GM19324 (cell line): ENCODE results near the gene ITGB5.

Source experiments
- ATAC-seq: cut with Tn5 transposase; IDR thresholded peaks from one replicate; pipeline ENCODE4 v1.9.1; 2021; ENCODE audit warnings: mild to moderate bottlenecking, moderate library complexity; ENCODE audit not compliant: unreplicated experiment, low FRiP score

The ITGB5 gene

DNA sequence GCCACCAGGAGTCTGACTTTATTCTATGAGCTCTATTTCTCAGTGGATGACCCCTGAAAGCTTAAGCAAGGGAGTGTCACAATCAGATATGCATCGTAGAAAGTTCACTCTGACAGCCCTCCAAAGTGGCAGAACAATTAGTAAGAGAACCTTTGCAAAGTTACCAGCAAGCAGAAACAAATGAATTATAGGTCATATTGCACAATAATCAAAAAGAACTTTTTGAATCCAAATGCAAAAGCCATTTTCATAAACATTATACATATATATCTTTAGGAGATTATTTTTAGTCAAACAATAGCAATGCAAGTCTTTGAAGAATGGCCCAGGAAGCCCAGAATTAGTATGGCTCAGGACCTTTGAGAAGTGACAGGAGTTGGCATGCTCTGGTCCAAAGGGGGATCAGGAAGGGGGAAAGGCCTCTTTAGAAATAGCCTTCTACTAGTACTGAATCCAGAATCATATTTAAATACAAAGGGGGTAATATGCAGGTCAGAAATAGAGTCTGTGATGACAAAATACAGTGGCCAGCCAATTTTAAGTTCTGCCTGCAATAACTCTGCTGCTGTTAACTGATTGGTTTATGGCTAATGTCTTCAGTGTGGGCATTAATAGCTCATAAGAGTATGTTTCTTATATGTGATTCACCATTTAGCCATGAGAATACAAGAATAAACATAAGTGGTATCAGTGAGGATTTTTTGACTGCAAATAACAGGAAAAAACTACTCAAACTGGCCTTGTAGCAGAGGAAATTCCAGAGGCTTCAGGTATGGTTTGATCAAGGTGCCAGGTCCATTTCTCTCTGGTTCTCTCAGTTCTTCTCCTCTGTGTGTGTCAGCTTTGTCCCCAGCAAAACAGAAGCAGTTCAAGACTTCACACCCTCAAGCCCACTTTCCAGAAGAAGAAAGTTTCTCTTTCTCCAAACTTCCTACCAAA, 17.0 kb upstream of the ITGB5 start:
- no peak for ATAC-seq

GRCh38 chr3:124896824-124897526, 9.8 kb upstream of the ITGB5 start:
- no peak for ATAC-seq

DNA sequence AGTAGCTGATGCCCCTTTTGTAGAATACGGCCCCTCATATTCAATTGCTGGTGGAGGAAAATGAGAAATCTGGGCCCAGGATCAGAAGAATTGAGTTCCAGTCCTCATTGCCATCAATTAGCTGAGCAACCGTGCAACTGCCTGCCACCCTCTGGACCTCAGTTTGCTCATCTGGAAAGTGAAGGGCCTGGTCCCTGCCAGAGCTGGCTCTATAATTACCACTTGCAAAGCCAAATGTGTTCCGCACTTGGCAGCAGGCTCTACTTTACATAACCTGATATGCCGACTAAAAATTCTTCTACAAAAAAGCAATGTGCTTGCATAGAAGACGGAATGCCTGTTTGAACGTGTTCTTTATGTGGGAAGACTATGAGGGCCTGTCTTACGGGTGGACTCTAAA, 8.6 kb upstream of the ITGB5 start:
- no peak for ATAC-seq

GRCh38 chr3:124893526-124893925, 6.4 kb upstream of the ITGB5 start:
- no peak for ATAC-seq

- no peak for ATAC-seq
These were observed 3.5 kb upstream of the ITGB5 start for GRCh38 chr3:124890573-124891190.

GRCh38 chr3:124888482-124889441, 1.6 kb upstream of the ITGB5 start:
- no peak for ATAC-seq

- ATAC-seq: no peak
These were observed 750 bp upstream of the ITGB5 start for GRCh38 chr3:124887932-124888298.

DNA sequence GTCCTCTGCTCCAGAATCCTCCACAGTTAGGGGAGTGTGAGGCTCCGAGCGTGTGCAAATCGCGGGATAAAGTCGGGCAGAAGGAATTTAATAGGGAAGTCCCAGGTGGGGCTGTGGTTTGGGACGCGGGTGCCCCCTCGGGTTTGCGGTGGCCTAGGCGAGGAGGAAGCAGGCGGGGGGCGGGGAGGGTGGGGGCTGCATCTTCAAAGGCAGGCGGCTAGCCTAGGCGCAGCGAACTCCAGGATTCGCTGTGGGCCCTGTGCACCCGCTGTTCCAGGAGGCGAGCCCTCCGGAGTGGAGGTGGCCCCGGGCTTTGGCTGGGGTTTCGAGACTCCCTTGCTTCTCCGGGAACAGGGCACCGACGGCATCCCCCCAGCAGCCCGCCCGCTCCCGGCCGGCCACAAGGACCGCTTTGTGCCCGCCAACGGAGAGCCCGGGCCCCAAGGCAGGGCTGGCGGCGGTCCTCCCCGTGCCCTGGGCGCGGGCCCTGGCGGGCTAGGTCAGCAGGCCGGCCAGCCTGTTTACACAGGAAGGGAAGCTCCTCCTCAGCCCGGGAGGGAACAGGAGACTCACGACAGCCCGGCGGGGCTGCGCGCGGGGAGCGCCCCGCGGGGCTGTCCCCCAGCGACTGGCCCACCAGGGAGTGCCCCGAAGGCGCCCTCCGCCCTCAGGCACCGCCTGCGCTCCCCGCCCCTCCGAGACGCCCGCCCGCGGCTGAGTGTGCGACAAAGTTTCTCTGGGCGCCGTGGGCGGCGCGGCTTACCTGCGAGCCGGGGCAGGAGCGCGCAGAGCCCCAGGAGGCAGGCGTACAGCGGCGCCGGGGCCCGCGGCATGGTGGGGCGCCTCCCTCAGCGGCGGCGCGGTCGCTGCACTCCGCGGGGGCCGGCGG, 753 bp downstream of the ITGB5 start:
- peak; percentile 31 for ATAC-seq

DNA sequence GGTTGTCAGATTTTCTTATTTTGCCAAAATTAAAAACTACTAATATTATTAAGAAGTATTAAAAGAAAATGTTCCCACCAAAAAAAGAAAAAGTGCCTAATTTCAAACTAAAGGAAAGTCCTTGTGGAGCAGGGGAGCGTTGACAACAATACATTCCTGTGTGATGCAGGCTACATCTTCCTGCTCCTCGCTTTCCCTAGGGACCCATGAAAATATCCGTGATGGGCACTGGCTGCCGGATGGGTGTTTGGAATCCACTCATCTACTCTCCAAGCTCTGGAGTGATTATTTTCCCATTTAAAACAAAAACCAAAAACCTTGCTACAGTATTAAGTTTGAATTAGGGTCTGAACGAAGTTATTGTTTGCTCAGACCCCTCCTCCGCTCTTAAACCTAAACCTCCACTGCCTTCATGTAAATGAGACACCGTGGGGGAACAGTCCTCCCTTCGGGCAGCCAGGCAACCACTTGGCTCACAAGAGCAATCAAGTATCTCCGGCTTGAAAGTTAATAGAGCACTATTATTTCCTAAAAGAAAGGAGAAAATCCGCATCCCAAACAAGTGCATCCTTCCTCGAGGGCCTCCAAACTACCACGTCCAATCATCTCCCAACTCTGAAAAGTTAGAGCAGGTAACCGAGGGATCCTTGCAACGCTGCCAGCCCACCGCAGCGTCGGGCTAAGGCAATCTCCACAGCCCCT, 1.5 kb downstream of the ITGB5 start:
- ATAC-seq: no peak

GRCh38 chr3:124884474-124885101, 2.6 kb downstream of the ITGB5 start:
- no peak for ATAC-seq

- no peak for ATAC-seq
These were observed 3.2 kb downstream of the ITGB5 start for GRCh38 chr3:124883766-124884473.

DNA sequence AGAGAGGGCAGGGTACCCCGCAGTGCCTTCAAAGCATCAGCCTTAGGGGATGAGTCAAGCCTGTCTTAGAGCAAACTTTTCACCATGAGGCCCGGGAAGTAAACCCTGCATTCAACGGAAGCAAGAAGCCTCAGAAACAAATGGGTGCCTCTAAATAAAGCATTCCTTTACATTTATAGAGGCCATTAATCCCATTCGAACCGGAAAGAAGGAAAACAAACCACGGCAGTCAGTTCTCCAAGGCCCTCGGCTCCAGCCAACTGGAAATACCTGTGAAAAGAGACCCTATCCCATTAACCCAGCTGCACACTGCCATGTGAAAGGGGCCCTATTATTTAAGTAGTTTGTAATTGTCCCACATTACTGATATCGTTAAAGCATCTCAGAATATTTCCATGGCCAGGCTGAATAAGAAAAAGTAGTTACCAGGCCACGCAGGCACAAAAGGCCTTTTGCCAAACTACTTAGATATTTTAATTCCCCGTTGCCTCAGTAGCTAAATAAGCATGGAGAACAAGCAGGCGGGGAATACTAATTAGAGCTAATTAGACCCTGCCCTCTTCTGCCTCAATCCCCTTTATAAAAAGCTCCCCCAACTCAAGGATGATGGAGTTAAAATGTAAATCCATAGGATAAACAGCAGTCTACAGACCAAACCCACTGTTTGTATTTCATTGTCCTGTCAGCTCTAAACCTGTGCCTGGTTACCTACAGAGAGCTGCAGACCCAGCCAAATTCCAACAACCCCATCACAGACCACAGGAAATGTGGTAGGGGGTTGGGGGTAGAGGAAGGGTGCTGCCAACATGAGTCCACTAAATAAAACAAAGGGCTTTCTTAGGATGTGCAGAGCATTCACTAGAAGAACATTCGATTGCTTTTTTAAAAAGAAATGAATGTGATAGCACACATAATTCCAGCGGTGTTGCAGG, 4.1 kb downstream of the ITGB5 start:
- ATAC-seq: no peak

GRCh38 chr3:124881976-124882697, 5.0 kb downstream of the ITGB5 start:
- ATAC-seq: no peak

- ATAC-seq: no peak
These were observed 7.9 kb downstream of the ITGB5 start for GRCh38 chr3:124879337-124879680.

DNA sequence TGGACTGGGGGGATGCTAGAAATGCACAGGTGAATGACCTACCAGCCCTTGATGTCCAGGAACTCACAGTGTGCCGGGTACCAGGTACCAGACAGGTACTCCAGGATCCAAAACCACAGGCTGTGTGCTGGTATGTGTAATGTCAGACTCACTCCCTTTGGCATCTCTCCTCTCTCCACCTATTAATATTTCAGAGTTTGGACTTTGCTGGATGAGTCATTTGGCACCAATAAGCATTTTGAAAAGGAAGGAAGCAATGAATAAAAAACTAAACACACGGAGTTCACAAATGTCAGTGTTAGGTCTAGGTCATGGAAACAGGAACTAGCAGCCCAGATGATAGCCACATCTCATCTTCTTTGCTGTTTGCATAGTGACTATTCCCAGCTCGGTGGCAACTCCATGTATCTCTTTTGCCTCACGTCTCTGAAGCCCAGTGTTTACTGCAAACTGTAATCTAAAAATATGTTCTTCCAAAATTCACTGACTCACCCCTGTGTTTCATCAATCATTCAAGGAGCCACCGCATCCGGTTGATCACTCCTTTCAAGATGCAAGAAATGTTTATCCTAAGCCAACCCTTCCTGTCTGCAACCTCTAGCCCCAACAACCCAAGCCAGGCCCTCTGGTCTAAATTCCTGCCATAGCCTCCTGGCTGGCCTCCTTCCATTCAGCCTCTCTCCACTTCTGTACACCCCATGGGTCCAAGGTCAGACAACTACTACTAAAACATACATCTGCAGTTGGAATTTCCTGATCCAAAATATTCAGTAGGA, 8.4 kb downstream of the ITGB5 start:
- no peak for ATAC-seq
